Left kidney (tissue), 2 donors: Measurements from ENCODE around the gene SLC25A22. TPM values are rescaled to one million over a fixed set of nuclear protein-coding genes. Genes with fewer than 3 reads are reported as not detected.

Experiments used
- DNase-seq: peaks from one replicate; pipeline ENCODE4 v3.0.0-alpha.2; 2013
- polyA plus RNA-seq: library from polyadenylated mRNA; unstranded; fragments of 120-200 nt; gene quantifications from one replicate; pipeline ENCODE4 v1.2.1, GENCODE V29; 2013; ENCODE audit not compliant: insufficient read length

Gene SLC25A22
- polyA plus RNA-seq, 1 donor: 13.0 TPM

- DNase-seq: no peak
Observed at GRCh38 chr11:834371-835316, 36.6 kb upstream of the SLC25A22 start.

GRCh38 chr11:833849-834311 lies 35.8 kb upstream of the SLC25A22 start:
- DNase-seq: no peak

DNA sequence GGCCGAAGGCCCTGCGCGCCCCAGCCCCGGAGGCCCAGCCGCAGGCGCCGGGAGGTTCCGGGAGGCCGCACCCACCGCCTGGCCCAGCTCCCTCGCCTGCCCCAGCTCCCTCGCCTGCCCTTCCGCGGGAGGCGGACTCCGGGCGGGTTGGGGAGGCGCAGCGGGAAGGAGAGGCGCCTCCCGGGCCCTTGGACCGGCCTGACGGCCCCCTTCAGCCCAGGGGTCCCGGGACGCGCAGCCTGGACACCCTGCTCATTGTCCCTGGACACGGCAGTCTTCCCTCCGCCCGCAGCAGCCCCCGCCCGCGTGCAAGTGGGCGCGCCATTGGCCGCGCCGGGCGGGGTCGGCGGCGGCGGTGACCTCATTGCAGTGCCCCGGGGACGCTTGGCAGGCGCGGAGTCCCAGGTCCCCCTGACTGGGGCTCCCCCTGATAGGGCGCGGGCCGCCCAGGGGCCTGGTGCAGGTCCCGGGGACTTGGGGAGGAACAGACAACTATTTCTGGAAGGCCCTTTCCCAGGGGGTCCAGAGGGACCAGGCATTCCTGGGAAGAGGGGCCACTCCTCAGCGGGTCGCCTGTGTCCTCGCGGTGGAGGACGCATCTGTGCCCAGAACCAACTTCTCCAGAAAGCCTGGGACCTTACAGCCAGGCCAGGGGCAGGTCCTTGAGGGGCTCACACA lies 35.2 kb upstream of the SLC25A22 start:
- no peak for DNase-seq

DNA sequence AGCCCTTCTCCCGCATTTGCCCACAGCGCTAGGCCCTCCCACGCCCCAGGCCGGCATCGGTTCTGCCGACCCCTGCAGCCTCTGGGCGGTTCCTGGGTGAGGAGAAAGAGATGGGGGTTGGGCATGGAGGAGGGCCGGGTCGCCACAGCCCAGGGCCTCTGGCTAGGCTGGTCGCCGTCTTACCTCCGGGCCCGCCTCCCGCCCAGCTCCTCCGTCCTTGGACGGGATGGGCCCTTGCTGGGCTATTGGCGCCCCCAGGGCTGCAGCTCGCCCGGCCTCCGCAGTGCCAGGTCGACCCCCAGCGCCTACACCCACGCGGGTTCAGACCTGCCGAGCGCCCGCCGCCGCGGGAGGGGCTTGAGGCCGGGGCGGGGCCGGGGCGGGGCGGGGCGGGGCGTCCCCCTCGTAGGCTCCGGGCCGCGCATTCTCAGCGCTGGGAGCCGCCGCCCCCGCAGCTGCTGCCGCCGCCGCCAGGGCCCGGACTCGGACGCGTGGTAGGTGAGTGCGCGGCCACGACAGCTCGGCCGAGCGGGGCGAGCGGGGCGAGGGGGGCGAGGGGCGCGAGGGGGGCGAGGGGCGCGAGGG lies 34.5 kb upstream of the SLC25A22 start, which contains the start of gene CD151:
TSS of gene CD151 (plus strand) at position 424 of the 585 bp plus-strand sequence. CDS start 3,118 bp downstream, outside the sequence.
- no peak for DNase-seq

DNA sequence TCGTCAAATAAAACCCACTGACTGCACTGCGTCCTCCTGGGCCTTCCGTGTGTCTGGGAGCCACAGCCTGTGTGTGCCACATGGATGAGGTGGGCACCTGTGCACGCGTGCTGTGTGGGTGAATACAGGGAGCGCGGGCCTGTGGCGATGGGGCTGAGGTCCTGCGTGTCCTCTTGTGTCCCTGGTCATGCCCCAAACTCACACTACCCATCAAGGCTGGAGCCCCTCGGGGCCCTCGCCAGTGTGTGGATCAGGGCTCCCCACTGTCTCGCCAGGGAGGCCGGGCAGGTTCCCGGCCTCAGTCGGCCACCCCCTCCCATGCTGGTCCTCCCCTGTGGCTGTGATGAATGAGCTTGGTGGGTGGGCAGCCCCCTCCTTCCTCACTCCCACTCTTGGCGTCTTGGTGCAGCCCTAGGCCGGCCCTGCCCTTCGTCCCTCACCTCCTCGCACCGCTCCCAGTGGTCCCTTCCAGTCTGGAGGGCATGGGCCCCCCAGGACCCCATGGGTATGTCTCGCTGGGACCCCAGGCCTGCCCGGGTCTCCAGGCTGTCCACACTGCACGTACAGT lies 34.0 kb upstream of the SLC25A22 start:
- no peak for DNase-seq

GRCh38 chr11:831118-831864 lies 33.2 kb upstream of the SLC25A22 start:
- DNase-seq: no peak

DNA sequence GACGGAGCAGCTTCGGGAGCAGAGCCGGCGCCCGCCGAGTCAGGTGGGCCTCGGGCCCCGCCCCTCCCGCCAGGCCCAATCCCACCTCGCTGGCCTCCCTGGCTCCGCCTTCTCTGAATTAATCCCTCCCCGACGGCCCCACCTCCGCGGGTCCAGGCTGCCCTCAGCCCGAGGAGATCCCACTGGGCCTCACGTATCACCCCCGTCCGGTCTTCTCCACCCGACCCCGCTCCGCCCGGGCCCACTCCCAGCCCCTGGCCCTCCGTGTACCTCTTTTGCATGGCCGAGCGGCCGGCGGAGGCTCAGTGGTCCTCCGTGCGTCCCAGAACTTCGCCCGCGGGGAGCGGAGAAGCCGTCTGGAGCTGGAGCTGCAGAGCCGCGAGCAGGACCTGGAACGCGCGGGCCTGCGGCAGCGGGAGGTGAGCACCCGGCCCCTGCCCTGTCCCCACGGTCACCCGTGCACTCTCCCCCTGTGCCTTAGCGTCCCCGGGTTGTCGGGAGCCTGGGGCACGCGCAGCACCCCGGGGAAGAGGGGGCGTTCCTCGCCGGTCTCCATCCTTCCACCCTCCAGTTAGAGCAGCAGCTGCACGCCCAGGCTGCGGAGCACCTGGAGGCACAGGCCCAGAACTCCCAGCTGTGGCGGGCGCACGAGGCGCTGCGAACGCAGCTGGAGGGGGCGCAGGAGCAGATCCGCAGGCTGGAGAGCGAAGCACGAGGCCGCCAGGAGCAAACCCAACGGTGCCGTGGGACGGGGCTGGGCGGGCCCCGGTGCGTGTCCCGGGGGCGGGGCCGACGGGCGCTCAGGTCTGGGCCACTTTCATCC lies 32.4 kb upstream of the SLC25A22 start:
- no peak for DNase-seq

GRCh38 chr11:829847-830294 lies 31.8 kb upstream of the SLC25A22 start:
- DNase-seq: no peak

DNA sequence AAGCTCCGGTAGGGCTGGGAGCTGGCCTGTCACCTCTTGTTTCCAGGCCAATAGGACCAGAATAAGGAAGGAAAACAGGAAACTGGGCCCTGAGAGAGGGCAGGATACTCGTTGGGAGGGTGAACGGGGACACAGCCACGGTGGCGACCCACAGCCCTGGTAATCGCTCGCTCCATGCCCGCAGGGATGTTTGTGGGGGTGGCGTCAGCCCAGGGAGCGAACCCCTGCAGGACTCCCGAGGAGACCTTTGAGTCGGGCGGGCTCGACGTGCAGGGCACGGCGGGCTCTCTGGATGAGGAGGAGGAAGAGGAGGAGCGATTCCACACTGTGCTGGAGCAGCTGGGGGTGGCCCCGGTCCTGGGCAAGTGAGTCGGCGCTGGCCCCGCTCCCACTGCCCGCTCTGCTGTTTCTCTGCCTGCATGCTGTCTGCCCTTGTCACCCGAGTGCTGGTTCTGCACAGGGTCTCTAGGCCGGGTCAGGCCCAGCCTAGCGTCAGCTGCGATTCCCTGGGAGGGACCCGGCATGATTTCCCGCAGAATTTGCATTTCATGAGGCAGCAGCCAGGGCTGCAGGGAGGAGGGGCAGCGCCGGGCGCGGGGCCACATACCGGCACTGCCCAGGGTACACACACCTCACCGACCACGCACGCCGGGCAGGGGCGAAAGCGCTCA lies 31.2 kb upstream of the SLC25A22 start:
- no peak for DNase-seq

GRCh38 chr11:828506-829175 lies 30.6 kb upstream of the SLC25A22 start:
- DNase-seq: no peak

GRCh38 chr11:827897-828192 lies 29.8 kb upstream of the SLC25A22 start, which contains the start of gene CRACR2B:
Gene CRACR2B (plus strand): TSS chr11:827919. CDS start chr11:828608, 689 bp downstream.
- no peak for DNase-seq

GRCh38 chr11:827146-827896 lies 29.2 kb upstream of the SLC25A22 start:
- no peak for DNase-seq

DNA sequence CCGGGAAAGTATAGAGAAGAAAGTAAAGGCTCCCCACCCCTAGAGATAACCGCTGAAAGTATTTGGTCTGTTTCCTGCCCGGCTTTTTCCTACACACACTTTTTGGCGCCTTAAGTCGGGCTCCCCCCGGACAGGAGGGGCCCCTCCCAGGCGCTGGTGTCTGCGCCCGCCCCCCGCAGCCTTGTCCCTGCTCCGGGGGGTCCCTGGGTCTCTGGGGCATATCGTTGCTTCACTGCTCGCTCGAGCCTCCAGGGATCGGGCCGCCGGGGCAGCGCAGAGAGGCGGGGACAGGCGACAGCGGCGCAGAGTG lies 28.7 kb upstream of the SLC25A22 start:
- no peak for DNase-seq

GRCh38 chr11:826227-826621 lies 28.1 kb upstream of the SLC25A22 start:
- no peak for DNase-seq

DNA sequence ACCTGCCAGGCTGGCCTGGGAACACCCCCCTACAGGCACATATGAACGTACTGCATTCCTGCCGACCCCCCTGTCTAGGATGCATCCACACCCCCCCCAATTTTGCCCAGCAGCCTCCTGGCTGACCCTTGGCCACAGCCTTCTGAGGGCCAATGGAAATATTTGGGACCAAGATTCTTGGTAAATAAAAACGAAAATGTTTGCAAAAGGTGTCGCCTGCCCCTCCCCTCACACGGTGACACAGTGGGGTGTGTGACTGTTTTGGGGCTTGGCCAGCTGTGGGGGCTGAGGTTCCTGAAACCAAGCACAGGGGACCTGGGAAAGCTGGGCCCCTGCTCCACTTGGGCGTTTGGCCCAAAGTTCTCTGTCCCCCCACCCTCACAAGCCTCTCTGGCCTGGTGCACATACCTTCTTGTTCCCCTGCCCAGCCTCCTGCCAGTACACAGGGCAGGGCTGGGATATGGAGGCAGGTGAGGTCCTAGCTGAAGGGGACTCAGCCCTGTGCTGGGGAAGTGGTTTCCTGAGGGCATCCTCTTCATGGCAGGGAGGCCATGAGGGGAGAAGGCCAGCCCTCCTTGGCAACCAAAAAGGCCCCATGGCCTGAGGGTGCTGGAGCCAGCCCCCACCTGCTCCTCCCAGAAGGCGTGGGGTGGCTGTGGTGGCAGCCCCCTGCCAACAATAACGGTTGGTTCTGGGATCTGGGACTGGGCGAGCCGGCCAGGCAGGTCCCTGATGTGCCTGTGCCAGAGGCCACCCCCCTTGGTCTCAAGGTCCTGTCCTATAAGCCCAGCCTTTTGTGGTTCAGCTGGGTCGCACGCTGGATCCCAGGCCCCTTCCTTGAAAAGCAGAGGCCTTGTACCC lies 27.5 kb upstream of the SLC25A22 start:
- DNase-seq: no peak

DNA sequence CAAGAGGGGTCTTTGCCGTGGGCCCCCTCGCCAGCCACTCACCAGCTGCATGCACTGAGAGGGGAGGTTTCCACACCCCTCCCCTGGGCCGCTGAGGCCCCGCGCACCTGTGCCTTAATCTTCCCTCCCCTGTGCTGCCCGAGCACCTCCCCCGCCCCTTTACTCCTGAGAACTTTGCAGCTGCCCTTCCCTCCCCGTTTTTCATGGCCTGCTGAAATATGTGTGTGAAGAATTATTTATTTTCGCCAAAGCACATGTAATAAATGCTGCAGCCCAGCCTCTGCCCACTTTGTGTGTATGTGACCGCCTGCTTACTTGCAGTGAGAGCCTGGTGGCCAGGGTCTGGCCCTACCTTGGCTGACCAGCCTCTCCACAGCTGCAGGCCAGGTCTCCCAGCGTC lies 26.9 kb upstream of the SLC25A22 start:
- no peak for DNase-seq

DNA sequence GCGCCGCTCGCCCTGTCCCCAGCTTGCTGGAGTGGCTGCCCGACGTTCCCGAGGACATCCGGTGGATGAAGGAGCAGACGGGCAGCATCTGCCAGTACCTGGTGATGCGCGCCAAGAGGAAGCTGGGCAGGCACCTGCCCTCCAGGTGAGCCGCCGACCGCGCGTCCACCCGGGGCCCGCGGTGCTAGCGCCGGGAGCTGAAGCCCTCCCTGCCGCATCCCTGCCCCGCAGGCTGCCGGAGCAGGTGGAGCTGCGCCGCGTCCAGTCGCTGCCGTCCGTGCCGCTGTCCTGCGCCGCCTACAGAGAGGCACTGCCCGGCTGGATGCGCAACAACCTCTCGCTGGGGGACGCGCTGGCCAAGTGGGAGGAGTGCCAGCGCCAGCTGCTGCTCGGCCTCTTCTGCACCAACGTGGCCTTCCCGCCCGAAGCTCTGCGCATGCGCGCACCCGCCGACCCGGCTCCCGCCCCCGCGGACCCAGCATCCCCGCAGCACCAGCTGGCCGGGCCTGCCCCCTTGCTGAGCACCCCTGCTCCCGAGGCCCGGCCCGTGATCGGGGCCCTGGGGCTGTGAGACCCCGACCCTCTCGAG lies 26.3 kb upstream of the SLC25A22 start:
- no peak for DNase-seq
